HepG2 (cell line): Measurements from ENCODE around the gene CDH23. TPM values are rescaled to one million over a fixed set of nuclear protein-coding genes. Genes with fewer than 3 reads are reported as not detected.

Experiments
- ATAC-seq: fragments of 200-7000 bp; cut with Tn5 transposase; 3 replicates; pipeline ENCODE4 v1.9.1; 2020; ENCODE audit warnings: mild to moderate bottlenecking, moderate library complexity
- BruUV-seq: library from RNA; stranded (reverse); fragments of 400-500 nt; replicated peaks from 2 replicates; lab custom pipeline; 2021; lab: Mats Ljungman, UMichigan
- CTCF ChIA-PET: fragments of 300-600 bp; formaldehyde crosslinking; extraction: SDS; loops from one replicate; lab custom pipeline; 2021; ENCODE audit warnings: low total read pairs, inconsistent platforms, low intra/inter-chr PET ratio; lab: Yijun Ruan, JAX
- POLR2A ChIA-PET: fragments of 350-600 bp; sonication (Branson Sonifier 250); formaldehyde crosslinking; loops from one replicate; lab custom pipeline; 2020; ENCODE audit warnings: antibody characterized with exemption, inconsistent platforms; lab: Yijun Ruan, JAX
- DNase-seq: peaks from one replicate; pipeline ENCODE4 v3.0.0-alpha.2; 2015; ENCODE audit warnings: low spot score
- FAIRE-seq: peaks from 3 replicates; lab custom pipeline; 2011; peaks lifted over from hg19 to GRCh38; lab: Jason Lieb, UNC
- H2AFZ ChIP-seq: one replicate; pipeline ENCODE4 v1.6.1; 2011; ENCODE audit warnings: low read length, inconsistent platforms
- H3K27ac ChIP-seq: fragments of 300-600 bp; 3 replicates; pipeline ENCODE4 v1.8.0; 2011; ENCODE audit warnings: mixed run types, mild to moderate bottlenecking, mixed read lengths, low read length, inconsistent platforms; ENCODE audit not compliant: insufficient read depth; ENCODE audit errors: extremely low read length
- H3K27me3 ChIP-seq, 2 experiments: fragments of 200-600 bp in 1 of 2; 2 replicates in 1 of 2; 3 replicates in 1 of 2; pipeline versions ENCODE4 v1.6.0 to v1.8.0; 2011; ENCODE audit warnings: low read length in 2 of 2, mild to moderate bottlenecking in 2 of 2, moderate library complexity in 2 of 2, inconsistent platforms in 1 of 2; ENCODE audit not compliant: insufficient read depth in 2 of 2, control insufficient read depth in 1 of 2
- H3K36me3 ChIP-seq, 2 experiments: fragments of 200-600 bp in 1 of 2; replicated peaks in 1 of 2; 2 replicates in 1 of 2; 3 replicates in 1 of 2; pipeline versions ENCODE4 v1.5.1 to v1.8.0; 2011; ENCODE audit warnings: low read length in 2 of 2, inconsistent platforms in 1 of 2; ENCODE audit not compliant: insufficient read depth in 2 of 2, control insufficient read depth in 1 of 2
- H3K4me1 ChIP-seq: 2 replicates; pipeline ENCODE4 v1.5.1; 2012; ENCODE audit warnings: low read length, inconsistent platforms; ENCODE audit not compliant: insufficient read depth
- H3K4me2 ChIP-seq: 2 replicates; pipeline ENCODE4 v1.6.0; 2011; ENCODE audit warnings: low read depth, low read length, inconsistent platforms
- H3K4me3 ChIP-seq, 3 experiments: fragments of 200-600 bp in 1 of 3; sonication (generic), shearing (Covaris generic) in 1 of 3; replicated peaks in 1 of 3; 2 replicates each; pipeline ENCODE4 v1.5.1; 2011 to 2016; ENCODE audit warnings: low read length in 3 of 3, inconsistent platforms in 2 of 3, low read depth in 2 of 3, mild to moderate bottlenecking in 2 of 3, control low read depth in 1 of 3, mixed read lengths in 1 of 3; ENCODE audit not compliant: insufficient read depth in 1 of 3
- H3K79me2 ChIP-seq: one replicate; pipeline ENCODE4 v1.6.1; 2011; ENCODE audit warnings: low read length, inconsistent platforms; ENCODE audit not compliant: insufficient read depth
- H3K9ac ChIP-seq: 2 replicates; pipeline ENCODE4 v1.6.0; 2011; ENCODE audit warnings: mild to moderate bottlenecking, low read depth, low read length, inconsistent platforms; ENCODE audit not compliant: insufficient read depth
- H3K9me3 ChIP-seq: 2 replicates; pipeline ENCODE4 v1.5.1; 2012; ENCODE audit warnings: mild to moderate bottlenecking, low read length
- H4K20me1 ChIP-seq: 2 replicates; pipeline ENCODE4 v1.6.0; 2011; ENCODE audit warnings: inconsistent platforms, mild to moderate bottlenecking, low read length, moderate library complexity; ENCODE audit not compliant: insufficient read depth
- RFX3 ChIP-seq: IDR thresholded peaks from 2 replicates; pipeline ENCODE4 v1.6.1; 2016; ENCODE audit warnings: missing biosample characterization, missing genetic modification reagents
- SOX6 ChIP-seq, 2 experiments: fragments of 450-650 bp in 1 of 2; sonication (generic) in 1 of 2; formaldehyde crosslinking in 1 of 2; IDR thresholded peaks; 2 replicates each; pipeline versions ENCODE4 v1.4.0 to v1.6.1; 2017 to 2020; ENCODE audit warnings: antibody characterized with exemption in 1 of 2, mild to moderate bottlenecking in 1 of 2, missing genetic modification reagents in 1 of 2
- SUZ12 ChIP-seq: fragments of 150-350 bp; IDR thresholded peaks from 2 replicates; pipeline ENCODE4 v1.6.1; 2014; ENCODE audit warnings: low read depth, low read length
- ZNF580 ChIP-seq: IDR thresholded peaks from 2 replicates; pipeline ENCODE4 v1.6.1; 2016; ENCODE audit warnings: low read depth, borderline replicate concordance
- WGBS: methylation state at CpG from one replicate; pipeline ENCODE4 v1.1.6; 2017; ENCODE audit warnings: low lambda C conversion rate; 5-methylcytosine and 5-hydroxymethylcytosine counted together
- in situ Hi-C: cut with HindIII; loops from 2 replicates; pipeline ENCODE4 v1.10.0; 2017; ENCODE audit warnings: low pct_unique_long_range_greater_than_20kb; ENCODE audit not compliant: extremely low pct_ligation_motif_present
- intact Hi-C: fragments of 100-400 bp; cut with micrococcal nuclease; formaldehyde crosslinking; loops from one replicate; pipeline ENCODE4 v1.10.0; 2022; ENCODE audit not compliant: unreplicated experiment
- polyA plus RNA-seq, 8 experiments: library from polyadenylated mRNA; depleted of rRNA in 3 of 8; stranded (reverse) in 7 of 8; unstranded in 1 of 8; fragments of >200 nt; fragmentation: Illumina TruSeq in 4 of 8; extraction: Trizol in 4 of 8; gene quantifications; 2 replicates each; pipeline versions ENCODE4 v1.2.1 to v1.2.3, GENCODE V29; 2011 to 2016; ENCODE audit warnings: low read depth in 4 of 8, missing spikeins in 1 of 8, mixed read lengths in 1 of 8; ENCODE audit not compliant: insufficient read depth in 1 of 8
- total RNA-seq, 5 experiments: library from RNA; depleted of rRNA; stranded (reverse); fragments of >200 nt; fragmentation: Illumina TruSeq; extraction: Trizol; gene quantifications; 2 replicates each; pipeline ENCODE4 v1.2.3, GENCODE V29; 2016; ENCODE audit warnings: low read depth in 1 of 5
- TF ChIP-seq, protein P1 (sequence below): sonication (generic); formaldehyde crosslinking; conservative IDR thresholded peaks from 2 replicates; pipeline ENCODE4 v1.4.0; 2020; ENCODE audit warnings: missing genetic modification reagents

The CDH23 gene
- total and polyA plus RNA-seq, 2 of the 13 experiments (the other 11 are each of a cell fraction or from before 2014, with no cell fraction given) = 0.13 TPM; not detected in 1

- FAIRE-seq = no peak
- TF ChIP-seq, protein P1, sequence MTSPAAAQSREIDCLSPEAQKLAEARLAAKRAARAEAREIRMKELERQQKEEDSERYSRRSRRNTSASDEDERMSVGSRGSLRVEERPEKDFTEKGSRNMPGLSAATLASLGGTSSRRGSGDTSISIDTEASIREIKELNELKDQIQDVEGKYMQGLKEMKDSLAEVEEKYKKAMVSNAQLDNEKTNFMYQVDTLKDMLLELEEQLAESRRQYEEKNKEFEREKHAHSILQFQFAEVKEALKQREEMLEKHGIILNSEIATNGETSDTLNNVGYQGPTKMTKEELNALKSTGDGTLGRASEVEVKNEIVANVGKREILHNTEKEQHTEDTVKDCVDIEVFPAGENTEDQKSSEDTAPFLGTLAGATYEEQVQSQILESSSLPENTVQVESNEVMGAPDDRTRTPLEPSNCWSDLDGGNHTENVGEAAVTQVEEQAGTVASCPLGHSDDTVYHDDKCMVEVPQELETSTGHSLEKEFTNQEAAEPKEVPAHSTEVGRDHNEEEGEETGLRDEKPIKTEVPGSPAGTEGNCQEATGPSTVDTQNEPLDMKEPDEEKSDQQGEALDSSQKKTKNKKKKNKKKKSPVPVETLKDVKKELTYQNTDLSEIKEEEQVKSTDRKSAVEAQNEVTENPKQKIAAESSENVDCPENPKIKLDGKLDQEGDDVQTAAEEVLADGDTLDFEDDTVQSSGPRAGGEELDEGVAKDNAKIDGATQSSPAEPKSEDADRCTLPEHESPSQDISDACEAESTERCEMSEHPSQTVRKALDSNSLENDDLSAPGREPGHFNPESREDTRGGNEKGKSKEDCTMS (CRISPR knock-in tag) = no peak
- no peak for TF ChIP-seq SUZ12
- TF ChIP-seq RFX3 (CRISPR knock-in tag) = no peak
- no peak for TF ChIP-seq SOX6 (IDR thresholded peaks at IDR 0.05)
- no peak for TF ChIP-seq SOX6 (CRISPR knock-in tag; IDR thresholded peaks at IDR 0.05)
- TF ChIP-seq ZNF580 (CRISPR knock-in tag) = no peak
- H3K27ac ChIP-seq = no peak overlapping the region
- H3K36me3 ChIP-seq = no peaks in the 10 kb centered on the region
- CTCF ChIA-PET = no interaction called here
- 42% methylated on average over 6 of the region's 6 CpGs for WGBS
- POLR2A ChIA-PET = no interaction called here
- intact Hi-C loops = no loop called here
- no peak overlapping the region for H3K4me2 ChIP-seq
- no peaks in the 10 kb centered on the region for H3K79me2 ChIP-seq
- no TSS peak for BruUV-seq
- no peak for DNase-seq
- no peaks in the 10 kb centered on the region for H4K20me1 ChIP-seq
- ATAC-seq = no peak
- no peak overlapping the region for H2AFZ ChIP-seq
- peaks cover 5 to 19% of the 10 kb centered on the region in 2 experiments; a peak in 4 of 5 replicates for H3K27me3 ChIP-seq
- H3K4me3 ChIP-seq = no peak overlapping the region
- no peaks in the 10 kb centered on the region for H3K9me3 ChIP-seq
- H3K9ac ChIP-seq = no peak overlapping the region
- in situ Hi-C loops = no loop called here
- peaks cover 17% of the 10 kb centered on the region for H3K4me1 ChIP-seq
Measured at GRCh38 chr10:71802235-71802634, 405.5 kb downstream of the CDH23 start.
